ENCODE data around the gene ADAMTS8.

The ADAMTS8 gene

GRCh38 chr11:130433357-130433756, 4.9 kb upstream of the ADAMTS8 start:
- Histone ChIP-seq H3K36me3 (ENCODE audit: control insufficient read depth in 1 of 2, insufficient read depth in 2 of 2, low read length in 2 of 2) (no peaks in the 10 kb centered on the region), H3K4ac (ENCODE audit: low read depth, low read length) (no peak overlapping the region), H3K4me2 (ENCODE audit: low read length) (no peak overlapping the region), H3K4me3 (ENCODE audit: low read depth, low read length) (no peak overlapping the region), H3K27me3 (ENCODE audit: insufficient read depth, low read length) (peaks cover 19% of the 10 kb centered on the region), H3K79me1 (ENCODE audit: low read length) (no peaks in the 10 kb centered on the region), H3K18ac (ENCODE audit: low read length) (no peak overlapping the region), H2BK5ac (ENCODE audit: low read depth, low read length, poor library complexity) (no peak overlapping the region), H3K4me1 (ENCODE audit: control insufficient read depth in 1 of 2, insufficient read depth in 2 of 2, low read length in 2 of 2) (peaks cover 0 to 1% of the 10 kb centered on the region in 2 experiments), H3K14ac (ENCODE audit: low read length) (no peak overlapping the region), H4K91ac (ENCODE audit: low read depth, low read length) (no peak overlapping the region), H4K8ac (ENCODE audit: low read depth, low read length) (no peak overlapping the region), H2AK5ac (ENCODE audit: low read length) (no peak overlapping the region), H3K23ac (ENCODE audit: low read length) (no peak overlapping the region), H3K9me3 (ENCODE audit: insufficient read depth, low read depth, low read length) (peaks cover 2% of the 10 kb centered on the region), H2BK120ac (ENCODE audit: insufficient read depth, low read length, poor library complexity) (no peak overlapping the region), H3K9ac (ENCODE audit: low read length) (no peak overlapping the region), H2AFZ (ENCODE audit: insufficient read depth, low read length, poor library complexity) (no peak overlapping the region), H4K12ac (ENCODE audit: low read depth, low read length) (no peak overlapping the region), H2BK12ac (ENCODE audit: low read length) (no peak overlapping the region), H3K27ac (ENCODE audit: low read depth, low read length) (no peak overlapping the region), H3K79me2 (ENCODE audit: control insufficient read depth, insufficient read depth, low read length, poor library complexity) (no peaks in the 10 kb centered on the region)
- DNase-seq: no peak
- no CpG with 5 or more reads among the region's 4 CpGs for WGBS (ENCODE audit: extremely low coverage, insufficient coverage, insufficient read length)

- H3K4me2 ChIP-seq (ENCODE audit: low read length): no peak overlapping the region
- no peak overlapping the region for H2AK5ac ChIP-seq (ENCODE audit: low read length)
- H4K91ac ChIP-seq (ENCODE audit: low read depth, low read length): no peak overlapping the region
- H2BK12ac ChIP-seq (ENCODE audit: low read length): no peak overlapping the region
- no CpG with 5 or more reads among the region's 3 CpGs for WGBS (ENCODE audit: extremely low coverage, insufficient coverage, insufficient read length)
- no peaks in the 10 kb centered on the region for H3K79me2 ChIP-seq (ENCODE audit: control insufficient read depth, insufficient read depth, low read length, poor library complexity)
- H3K4ac ChIP-seq (ENCODE audit: low read depth, low read length): no peak overlapping the region
- H3K18ac ChIP-seq (ENCODE audit: low read length): no peak overlapping the region
- H2AFZ ChIP-seq (ENCODE audit: insufficient read depth, low read length, poor library complexity): no peak overlapping the region
- peak in 1 of 2 donors; percentile 30 for DNase-seq
- peaks cover 3% of the 10 kb centered on the region for H3K9me3 ChIP-seq (ENCODE audit: insufficient read depth, low read depth, low read length)
- no peak overlapping the region for H3K14ac ChIP-seq (ENCODE audit: low read length)
- H3K36me3 ChIP-seq (ENCODE audit: control insufficient read depth in 1 of 2, insufficient read depth in 2 of 2, low read length in 2 of 2): no peaks in the 10 kb centered on the region
- no peak overlapping the region for H3K9ac ChIP-seq (ENCODE audit: low read length)
- no peak overlapping the region for H3K27ac ChIP-seq (ENCODE audit: low read depth, low read length)
- no peak overlapping the region for H4K8ac ChIP-seq (ENCODE audit: low read depth, low read length)
- H3K27me3 ChIP-seq (ENCODE audit: insufficient read depth, low read length): peaks cover 34% of the 10 kb centered on the region
- no peak overlapping the region for H3K4me3 ChIP-seq (ENCODE audit: low read depth, low read length)
- peaks cover 0 to 8% of the 10 kb centered on the region in 2 experiments for H3K4me1 ChIP-seq (ENCODE audit: control insufficient read depth in 1 of 2, insufficient read depth in 2 of 2, low read length in 2 of 2)
- H4K12ac ChIP-seq (ENCODE audit: low read depth, low read length): no peak overlapping the region
- H3K23ac ChIP-seq (ENCODE audit: low read length): no peak overlapping the region
- H2BK120ac ChIP-seq (ENCODE audit: insufficient read depth, low read length, poor library complexity): no peak overlapping the region
- no peak overlapping the region for H2BK5ac ChIP-seq (ENCODE audit: low read depth, low read length, poor library complexity)
- no peaks in the 10 kb centered on the region for H3K79me1 ChIP-seq (ENCODE audit: low read length)
Observed at GRCh38 chr11:130431801-130432200, 3.4 kb upstream of the ADAMTS8 start.

- H3K27ac ChIP-seq (ENCODE audit: low read depth, low read length): no peak overlapping the region
- peaks cover 39% of the 10 kb centered on the region for H3K27me3 ChIP-seq (ENCODE audit: insufficient read depth, low read length)
- no peak overlapping the region for H2BK12ac ChIP-seq (ENCODE audit: low read length)
- no peaks in the 10 kb centered on the region for H3K79me1 ChIP-seq (ENCODE audit: low read length)
- H3K4ac ChIP-seq (ENCODE audit: low read depth, low read length): no peak overlapping the region
- H3K9me3 ChIP-seq (ENCODE audit: insufficient read depth, low read depth, low read length): peaks cover 3% of the 10 kb centered on the region
- no peak overlapping the region for H3K4me3 ChIP-seq (ENCODE audit: low read depth, low read length)
- no peak overlapping the region for H4K12ac ChIP-seq (ENCODE audit: low read depth, low read length)
- peak; percentile 75 to 93 for DNase-seq
- no peak overlapping the region for H3K14ac ChIP-seq (ENCODE audit: low read length)
- H3K9ac ChIP-seq (ENCODE audit: low read length): no peak overlapping the region
- H4K8ac ChIP-seq (ENCODE audit: low read depth, low read length): no peak overlapping the region
- no peaks in the 10 kb centered on the region for H3K36me3 ChIP-seq (ENCODE audit: control insufficient read depth in 1 of 2, insufficient read depth in 2 of 2, low read length in 2 of 2)
- no peak overlapping the region for H2BK5ac ChIP-seq (ENCODE audit: low read depth, low read length, poor library complexity)
- no peak overlapping the region for H3K23ac ChIP-seq (ENCODE audit: low read length)
- H2AK5ac ChIP-seq (ENCODE audit: low read length): no peak overlapping the region
- H2AFZ ChIP-seq (ENCODE audit: insufficient read depth, low read length, poor library complexity): no peak overlapping the region
- H3K4me1 ChIP-seq (ENCODE audit: control insufficient read depth in 1 of 2, insufficient read depth in 2 of 2, low read length in 2 of 2): peaks cover 0 to 8% of the 10 kb centered on the region in 2 experiments
- no peak overlapping the region for H4K91ac ChIP-seq (ENCODE audit: low read depth, low read length)
- H2BK120ac ChIP-seq (ENCODE audit: insufficient read depth, low read length, poor library complexity): no peak overlapping the region
- WGBS (ENCODE audit: extremely low coverage, insufficient coverage, insufficient read length): no CpG with 5 or more reads among the region's 10 CpGs
- no peaks in the 10 kb centered on the region for H3K79me2 ChIP-seq (ENCODE audit: control insufficient read depth, insufficient read depth, low read length, poor library complexity)
- H3K18ac ChIP-seq (ENCODE audit: low read length): no peak overlapping the region
- no peak overlapping the region for H3K4me2 ChIP-seq (ENCODE audit: low read length)
Observed at GRCh38 chr11:130431331-130431773, 2.9 kb upstream of the ADAMTS8 start.

GRCh38 chr11:130429983-130430382, 1.6 kb upstream of the ADAMTS8 start:
- no CpG with 5 or more reads among the region's 3 CpGs for WGBS (ENCODE audit: extremely low coverage, insufficient coverage, insufficient read length)
- H3K4ac ChIP-seq (ENCODE audit: low read depth, low read length): no peak overlapping the region
- no peak overlapping the region for H2BK120ac ChIP-seq (ENCODE audit: insufficient read depth, low read length, poor library complexity)
- no peak for DNase-seq
- H4K91ac ChIP-seq (ENCODE audit: low read depth, low read length): no peak overlapping the region
- no peak overlapping the region for H2AFZ ChIP-seq (ENCODE audit: insufficient read depth, low read length, poor library complexity)
- H2BK12ac ChIP-seq (ENCODE audit: low read length): no peak overlapping the region
- no peak overlapping the region for H4K8ac ChIP-seq (ENCODE audit: low read depth, low read length)
- H3K4me3 ChIP-seq (ENCODE audit: low read depth, low read length): no peak overlapping the region
- H3K4me1 ChIP-seq (ENCODE audit: control insufficient read depth in 1 of 2, insufficient read depth in 2 of 2, low read length in 2 of 2): peaks cover 0 to 8% of the 10 kb centered on the region in 2 experiments
- H3K9me3 ChIP-seq (ENCODE audit: insufficient read depth, low read depth, low read length): peaks cover 3% of the 10 kb centered on the region
- no peak overlapping the region for H3K27ac ChIP-seq (ENCODE audit: low read depth, low read length)
- peaks cover 40% of the 10 kb centered on the region for H3K27me3 ChIP-seq (ENCODE audit: insufficient read depth, low read length)
- no peak overlapping the region for H2BK5ac ChIP-seq (ENCODE audit: low read depth, low read length, poor library complexity)
- H3K79me2 ChIP-seq (ENCODE audit: control insufficient read depth, insufficient read depth, low read length, poor library complexity): no peaks in the 10 kb centered on the region
- no peaks in the 10 kb centered on the region for H3K36me3 ChIP-seq (ENCODE audit: control insufficient read depth in 1 of 2, insufficient read depth in 2 of 2, low read length in 2 of 2)
- no peak overlapping the region for H3K23ac ChIP-seq (ENCODE audit: low read length)
- H3K14ac ChIP-seq (ENCODE audit: low read length): no peak overlapping the region
- no peak overlapping the region for H2AK5ac ChIP-seq (ENCODE audit: low read length)
- H4K12ac ChIP-seq (ENCODE audit: low read depth, low read length): no peak overlapping the region
- no peaks in the 10 kb centered on the region for H3K79me1 ChIP-seq (ENCODE audit: low read length)
- no peak overlapping the region for H3K4me2 ChIP-seq (ENCODE audit: low read length)
- no peak overlapping the region for H3K18ac ChIP-seq (ENCODE audit: low read length)
- no peak overlapping the region for H3K9ac ChIP-seq (ENCODE audit: low read length)
